Left ventricle myocardium superior (tissue), 1 donor: ENCODE results near the gene ODAD4. TPM values are rescaled to one million over a fixed set of nuclear protein-coding genes. Genes with fewer than 3 reads are reported as not detected.
A peak's percentile ranks its signal among the peaks of the same experiment; 100 is the strongest.
"Not testable (repeated sequence)": the region's sequence is repeated elsewhere in the genome, so short reads cannot be mapped to it uniquely, and the experiment has no call there.

Source experiments
- ATAC-seq: fragments of 200-7000 bp; cut with Tn5 transposase; one replicate; pipeline ENCODE4 v1.9.1; 2020; ENCODE audit warnings: mild to moderate bottlenecking, moderate library complexity
- DNase-seq: peaks from one replicate; pipeline ENCODE4 v3.0.0-alpha.2; 2020
- intact Hi-C: fragments of 100-400 bp; cut with micrococcal nuclease; formaldehyde crosslinking; loops from one replicate; pipeline ENCODE4 v1.11.0; 2022
- total RNA-seq: library from RNA; stranded (reverse); fragmentation: NEBNext Ultra II Directional; extraction: Animal tissue kit (Norgen Biotek cat#: 25700); gene quantifications from one replicate; pipeline ENCODE4 v1.2.1, GENCODE V29; 2021
- donor health status: DM: no; HTN: yes; CAD: no; lungs with severe emphysema.

Gene ODAD4
- total RNA-seq, 1 donor from 2014 or later: 0.52 TPM

DNA sequence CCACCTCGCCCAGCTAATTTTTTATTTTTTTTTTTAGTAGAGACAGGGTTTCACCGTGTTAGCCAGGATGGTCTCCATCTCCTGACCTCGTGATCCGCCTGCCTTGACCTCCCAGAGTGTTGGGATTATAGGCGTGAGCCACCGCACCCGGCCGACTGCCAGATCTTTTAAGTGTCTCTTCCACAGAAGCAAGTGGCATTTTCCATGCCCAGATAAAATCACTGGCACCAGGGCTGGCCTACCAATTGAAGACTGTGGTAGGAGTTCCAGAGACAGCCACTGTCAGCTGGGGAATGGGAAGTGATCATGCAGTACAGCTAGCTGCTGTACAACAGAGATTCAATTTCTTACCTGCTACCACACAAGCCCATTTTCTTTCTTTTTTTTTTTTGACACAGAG, 54.0 kb downstream of the ODAD4 start:
- intact Hi-C loops: no loop called here
- peak; percentile 54 for ATAC-seq
- no peak for DNase-seq

DNA sequence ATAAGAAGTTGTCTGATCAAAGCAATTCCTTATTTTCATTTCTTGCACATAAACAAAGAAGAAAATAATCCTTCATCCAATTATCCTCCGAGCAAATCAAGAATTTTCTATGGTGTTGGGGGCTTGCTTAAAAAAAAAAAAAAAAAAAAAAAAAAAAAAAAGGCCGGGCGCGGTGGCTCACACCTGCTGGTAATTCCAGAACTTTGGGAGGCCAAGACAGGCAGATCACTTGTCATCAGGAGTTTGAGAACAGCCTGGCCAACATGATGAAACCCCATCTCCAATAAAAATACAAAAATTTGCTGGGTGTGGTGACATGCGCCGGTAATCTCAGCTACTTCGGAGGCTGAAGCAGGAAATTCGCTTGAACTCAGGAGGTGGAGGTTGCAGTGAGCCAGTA, 55.5 kb downstream of the ODAD4 start:
- ATAC-seq: no peak
- no peak for DNase-seq
- intact Hi-C loops: no loop called here

DNA sequence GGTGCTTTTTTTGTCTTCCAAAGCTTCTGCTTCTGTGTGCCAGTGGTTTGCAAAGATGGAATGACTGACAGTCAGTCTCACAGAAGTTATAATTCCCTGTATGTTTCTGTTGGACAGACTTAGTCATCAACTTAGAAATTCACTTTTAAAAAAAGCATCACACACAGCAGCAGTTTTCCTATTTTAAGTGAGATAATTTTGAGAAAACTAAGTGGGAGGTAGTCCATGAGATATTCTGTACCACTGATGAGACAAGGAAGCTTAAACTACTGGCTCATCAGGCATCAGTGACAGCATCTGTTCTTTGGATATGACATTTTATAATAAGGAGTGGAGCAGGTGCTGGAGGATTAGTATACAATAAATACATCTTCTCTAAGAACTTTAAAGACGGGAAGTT, 56.2 kb downstream of the ODAD4 start:
- ATAC-seq (no peak), DNase-seq (no peak)
- intact Hi-C loops: no loop called here

DNA sequence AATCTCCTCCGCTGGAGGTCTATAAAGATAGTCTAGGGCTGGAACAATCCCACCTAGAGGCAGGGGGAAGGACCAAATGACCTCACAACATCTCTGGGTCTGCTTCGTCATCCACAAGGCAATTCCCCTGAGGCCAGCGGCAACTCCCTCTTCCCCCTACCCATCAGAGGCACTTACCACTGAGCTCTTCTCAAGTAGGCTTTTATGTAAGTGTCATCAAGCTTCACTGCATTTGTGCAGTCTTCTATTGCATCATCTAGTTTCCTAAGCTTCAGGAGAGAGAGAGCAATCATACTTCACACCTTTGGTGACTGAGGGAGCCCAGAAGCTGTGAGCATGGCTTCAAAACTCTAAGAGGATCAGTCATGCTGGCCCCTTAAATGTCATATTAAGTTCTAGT, 57.2 kb downstream of the ODAD4 start:
- ATAC-seq: no peak
- intact Hi-C loops: no loop called here
- no peak for DNase-seq

DNA sequence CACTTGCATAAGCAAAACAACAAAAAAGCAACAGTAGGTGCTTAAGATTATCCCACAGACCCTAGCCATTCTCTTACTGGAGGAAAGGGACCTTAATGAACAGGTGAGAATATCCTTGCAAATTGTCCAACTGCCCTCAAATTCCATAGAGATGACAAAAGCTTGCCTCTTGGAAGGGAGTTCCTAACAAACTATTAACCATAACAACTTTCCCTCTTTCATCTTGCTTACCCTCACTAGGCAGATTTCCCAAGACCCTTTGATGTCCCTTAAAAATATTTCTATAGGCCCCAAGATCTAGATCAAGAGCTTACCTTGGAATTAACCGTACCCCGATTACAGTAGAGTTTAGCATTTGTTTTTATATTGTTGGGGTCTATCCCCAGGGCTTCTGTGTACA, 58.0 kb downstream of the ODAD4 start:
- no peak for ATAC-seq
- intact Hi-C loops: no loop called here

DNA sequence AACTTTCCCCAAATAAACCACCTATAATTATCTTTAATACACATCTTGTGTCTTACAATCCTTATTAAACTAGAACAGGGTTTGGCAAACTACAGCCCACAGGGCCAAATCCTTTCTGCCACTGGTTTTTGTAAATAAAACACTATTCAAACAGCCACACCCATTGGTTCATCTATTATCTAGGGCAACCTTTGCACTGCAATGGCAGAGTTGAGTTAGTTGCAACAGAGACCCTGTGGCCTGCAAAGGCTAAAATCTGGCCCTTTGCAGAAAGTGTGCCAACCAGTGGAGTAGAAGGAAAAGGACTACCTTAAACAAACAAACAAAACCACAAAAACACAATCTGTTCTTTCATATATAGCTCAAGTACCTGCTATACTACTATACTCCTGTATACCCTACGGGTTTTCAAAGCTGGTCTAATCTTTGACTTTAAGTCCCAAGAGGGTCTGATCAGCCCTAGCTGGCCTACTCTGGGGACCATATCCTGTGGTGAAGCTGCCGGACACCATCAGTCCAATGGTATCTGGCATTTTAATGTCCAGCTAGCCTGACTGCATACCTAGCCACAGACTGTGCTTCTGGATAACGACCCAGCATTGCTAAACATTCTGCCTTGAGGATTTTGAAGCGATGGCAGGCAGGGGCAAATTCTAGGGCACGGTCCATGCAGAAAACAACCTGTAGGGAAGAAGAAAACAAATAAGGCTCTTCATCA, 59.4 kb downstream of the ODAD4 start:
- DNase-seq: no peak
- ATAC-seq: no peak
- intact Hi-C loops: no loop called here

More for the DNA sequence above, 58.0 kb downstream of the ODAD4 start:
- no peak for DNase-seq

DNA sequence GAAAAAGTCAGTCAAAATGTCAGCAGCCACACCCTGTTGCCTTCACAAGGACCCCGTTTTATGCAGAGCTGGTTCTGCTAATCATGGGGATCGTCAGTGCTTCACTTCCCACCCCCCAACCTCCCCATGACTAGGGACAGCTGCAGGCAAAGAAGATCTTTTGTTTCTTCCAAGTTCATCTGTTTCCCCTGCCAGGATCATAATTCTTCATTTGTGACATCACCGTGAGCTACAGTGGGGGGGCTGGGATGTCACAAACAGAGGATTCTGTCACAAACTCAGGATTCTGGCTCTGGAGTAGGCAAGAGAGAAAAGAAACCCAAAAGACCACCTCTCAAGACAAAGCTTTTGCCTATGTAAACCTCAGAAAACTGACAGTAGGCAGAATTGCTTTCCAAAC, 62.2 kb downstream of the ODAD4 start:
- ATAC-seq: peak; percentile 12
- intact Hi-C loops: no loop called here

DNA sequence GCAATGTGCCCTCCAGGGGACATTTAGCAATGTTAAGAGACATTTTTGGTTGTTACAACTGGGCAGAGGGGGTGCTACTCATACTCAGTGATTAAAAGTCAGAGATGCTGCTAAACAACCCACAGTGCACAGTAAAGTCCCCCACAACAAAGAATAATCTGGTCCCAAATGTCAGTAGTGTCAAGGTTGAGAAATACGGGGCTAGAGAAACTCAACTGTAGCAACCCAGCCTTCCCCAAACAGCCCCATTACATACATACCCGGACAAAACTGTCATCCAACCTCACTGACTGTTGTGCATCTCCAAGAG, 66.4 kb downstream of the ODAD4 start:
- no peak for ATAC-seq
- intact Hi-C loops: no loop called here

More for the DNA sequence above, 62.2 kb downstream of the ODAD4 start:
- DNase-seq: no peak

DNA sequence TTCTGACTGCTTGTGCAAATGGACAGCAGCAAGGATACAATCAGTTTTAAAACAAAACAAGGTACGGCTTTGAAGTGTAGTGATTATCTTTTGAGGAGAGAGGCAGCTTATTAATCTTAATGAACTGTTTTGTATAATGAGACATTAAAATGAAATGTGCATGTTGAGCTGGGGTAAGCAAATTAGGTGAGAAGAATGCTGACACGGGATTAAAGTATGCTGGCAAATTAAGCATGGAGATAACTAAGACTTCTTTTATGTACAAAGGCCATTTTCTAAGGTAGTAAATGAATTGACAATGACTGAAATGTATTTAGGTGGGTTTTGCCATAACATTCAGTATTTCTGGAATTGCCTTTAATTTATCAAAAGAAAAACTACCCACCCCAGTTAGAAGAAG, 68.1 kb downstream of the ODAD4 start:
- intact Hi-C loops: no loop called here
- ATAC-seq: no peak
- DNase-seq: no peak

More for the DNA sequence above, 66.4 kb downstream of the ODAD4 start:
- DNase-seq: no peak

DNA sequence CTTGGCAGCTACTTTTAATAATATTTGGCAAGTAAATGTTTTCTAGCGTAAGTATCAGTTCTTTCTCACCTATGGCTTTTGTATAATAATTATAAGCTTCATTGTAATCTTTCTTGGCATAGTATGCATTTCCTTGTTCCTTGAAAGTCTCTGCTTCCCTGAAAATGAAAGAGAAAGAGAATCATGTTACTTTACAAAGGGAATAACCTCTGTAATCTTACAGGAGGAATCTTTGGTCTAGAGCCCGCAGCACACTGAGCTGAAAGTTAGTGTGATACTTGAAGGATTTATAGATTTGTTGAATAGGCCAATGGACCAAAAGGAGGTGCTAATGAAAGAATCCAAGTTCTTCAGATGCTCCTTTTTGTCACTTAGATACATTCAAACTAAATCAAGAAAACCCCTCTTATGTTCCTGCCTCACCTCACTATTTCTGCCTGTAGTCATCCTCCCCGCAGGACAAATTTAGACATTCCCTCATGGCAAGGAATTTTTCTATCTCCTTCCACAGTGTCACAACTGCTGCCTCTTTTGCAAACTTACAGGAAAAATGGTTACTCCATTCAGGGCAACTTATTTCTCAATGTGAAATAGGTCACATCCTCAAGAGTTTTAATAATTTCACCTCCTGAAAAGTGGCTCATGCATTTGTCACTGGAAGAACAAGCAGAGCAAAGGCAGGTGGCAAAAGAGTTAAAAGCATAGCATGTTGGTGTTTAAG, 70.2 kb downstream of the ODAD4 start:
- DNase-seq (no peak), ATAC-seq (peak; percentile 55)
- intact Hi-C loops: no loop called here

DNA sequence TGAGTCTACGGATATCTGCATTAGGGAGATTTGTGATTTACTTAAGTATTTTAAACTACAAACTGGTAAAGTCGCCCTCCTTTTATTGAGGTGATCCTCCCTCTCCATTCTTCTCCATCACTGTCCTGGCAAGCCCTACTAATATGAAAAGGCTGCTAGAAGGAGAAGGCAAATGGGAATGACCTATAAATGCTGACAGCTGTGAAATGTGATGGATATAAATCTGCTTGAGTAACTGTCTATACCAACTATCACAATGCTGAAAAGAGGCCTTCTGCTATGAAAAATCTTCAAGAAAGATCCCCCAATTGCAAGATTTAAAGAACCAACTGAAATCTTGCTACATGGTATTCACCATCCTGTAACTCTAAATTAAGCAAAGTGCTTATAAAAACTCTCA, 71.3 kb downstream of the ODAD4 start:
- no peak for DNase-seq
- ATAC-seq: no peak
- intact Hi-C loops: no loop called here

DNA sequence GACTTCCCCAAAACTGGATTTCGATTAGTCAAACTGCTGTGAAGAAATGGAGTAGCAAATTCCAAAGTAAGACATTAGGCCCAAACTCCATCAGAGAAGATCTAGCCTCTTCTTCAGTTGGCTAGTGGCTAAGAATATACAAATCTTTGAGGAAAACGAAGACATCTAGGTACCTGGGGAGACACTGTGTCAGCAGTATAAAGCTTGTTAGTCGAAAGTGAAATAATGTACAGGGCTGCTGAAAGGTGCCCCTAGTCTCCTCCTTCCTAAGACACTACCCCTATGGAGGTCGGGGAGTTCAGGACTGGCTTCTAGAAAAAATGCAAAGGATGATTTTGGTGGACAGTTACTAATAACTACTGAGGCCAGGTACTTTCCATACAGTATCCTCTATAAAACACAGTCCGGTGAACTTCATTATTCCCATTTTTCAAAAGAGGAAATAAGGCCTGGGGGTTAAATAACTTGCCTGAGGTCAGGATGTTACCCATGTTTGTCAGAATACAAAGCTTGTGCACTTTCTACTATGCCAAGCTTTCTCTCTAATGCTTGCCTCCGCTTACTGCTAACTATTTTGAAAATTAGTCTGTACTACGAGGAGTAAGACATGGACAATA, 71.9 kb downstream of the ODAD4 start:
- DNase-seq (no peak), ATAC-seq (no peak)
- intact Hi-C loops: no loop called here

DNA sequence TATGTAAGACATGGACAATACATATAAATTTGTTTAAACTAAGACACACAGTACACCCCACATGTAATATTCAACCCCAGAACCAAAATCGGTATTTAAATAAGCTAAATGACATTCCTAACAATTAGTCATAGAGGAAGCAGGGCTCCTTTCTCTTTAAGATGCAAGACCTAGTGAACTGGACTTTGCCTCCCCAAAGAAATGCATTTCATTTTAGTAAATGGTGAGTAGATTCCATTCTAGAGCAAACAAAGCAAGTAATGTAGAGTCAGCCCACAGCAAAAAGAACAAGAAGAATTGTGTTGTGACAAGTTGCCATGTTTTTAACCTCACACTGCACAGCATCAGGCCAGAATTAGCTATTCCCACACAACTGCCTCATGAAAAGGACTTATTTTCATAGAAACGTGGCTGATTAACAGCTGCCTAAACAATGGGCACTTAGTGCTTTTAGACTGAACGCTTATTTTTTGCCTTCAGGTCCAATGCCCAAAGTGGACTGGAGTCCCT, 72.4 kb downstream of the ODAD4 start:
- intact Hi-C loops: no loop called here
- DNase-seq: no peak
- no peak for ATAC-seq

DNA sequence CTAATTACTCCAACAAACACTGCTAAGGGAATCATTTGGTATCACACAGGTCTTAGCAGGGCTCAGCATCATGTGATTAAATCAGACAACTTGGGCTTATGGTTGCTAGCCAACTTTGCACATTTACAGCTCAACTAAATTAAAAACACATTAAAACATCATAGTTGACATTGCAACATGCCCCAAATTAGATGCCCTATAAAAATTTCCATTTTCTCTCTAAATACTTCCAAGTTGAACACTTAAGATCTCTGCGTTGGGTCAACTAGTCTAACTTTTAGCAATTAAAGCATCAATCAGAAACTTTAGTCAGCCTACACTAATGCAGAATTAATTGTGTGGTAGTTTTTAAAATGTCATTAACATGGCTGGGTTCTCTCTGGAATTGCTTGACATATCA, 74.7 kb downstream of the ODAD4 start:
- intact Hi-C loops: no loop called here
- no peak for DNase-seq
- ATAC-seq: no peak

DNA sequence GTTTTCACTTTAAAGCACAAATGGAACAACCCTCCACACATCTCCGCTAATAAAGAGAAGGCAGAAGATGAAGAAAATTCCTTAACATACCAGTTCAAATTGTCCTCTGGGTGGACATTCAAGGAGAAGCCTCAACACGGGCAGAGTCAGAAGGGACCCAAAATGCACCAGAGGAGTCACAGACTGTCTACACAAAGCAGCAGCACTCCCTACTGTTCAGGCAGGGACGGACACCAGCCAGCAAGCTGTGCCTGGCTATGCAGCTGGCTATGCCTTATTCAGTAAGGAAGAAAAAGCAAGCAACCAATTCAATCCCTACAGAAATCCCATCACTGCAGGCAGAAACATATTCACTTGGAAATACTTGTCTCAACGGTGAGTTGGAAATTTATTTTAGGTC, 78.8 kb downstream of the ODAD4 start:
- intact Hi-C loops: no loop called here
- ATAC-seq: no peak
- DNase-seq: no peak

DNA sequence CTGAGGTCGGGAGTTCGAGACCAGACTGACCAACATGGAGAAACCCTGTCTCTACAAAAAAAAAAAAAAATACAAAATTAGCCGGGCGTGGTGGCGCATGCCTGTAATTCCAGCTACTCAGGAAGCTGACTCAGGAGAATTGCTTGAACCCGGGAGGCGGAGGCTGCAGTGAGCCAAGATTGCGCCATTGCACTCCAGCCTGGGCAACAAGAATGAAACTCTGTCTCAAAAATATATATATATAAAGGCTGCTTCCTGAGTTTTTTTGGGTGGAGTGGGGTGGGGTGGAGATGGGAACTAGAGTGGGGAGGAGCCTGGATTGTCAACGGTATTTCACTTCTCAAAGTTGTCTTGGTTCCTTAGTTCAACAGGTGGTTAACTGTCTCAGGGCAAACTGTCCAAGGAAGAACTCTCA, 79.9 kb downstream of the ODAD4 start:
- DNase-seq, intact Hi-C loops: not testable (repeated sequence)
- ATAC-seq: peak; percentile 30

DNA sequence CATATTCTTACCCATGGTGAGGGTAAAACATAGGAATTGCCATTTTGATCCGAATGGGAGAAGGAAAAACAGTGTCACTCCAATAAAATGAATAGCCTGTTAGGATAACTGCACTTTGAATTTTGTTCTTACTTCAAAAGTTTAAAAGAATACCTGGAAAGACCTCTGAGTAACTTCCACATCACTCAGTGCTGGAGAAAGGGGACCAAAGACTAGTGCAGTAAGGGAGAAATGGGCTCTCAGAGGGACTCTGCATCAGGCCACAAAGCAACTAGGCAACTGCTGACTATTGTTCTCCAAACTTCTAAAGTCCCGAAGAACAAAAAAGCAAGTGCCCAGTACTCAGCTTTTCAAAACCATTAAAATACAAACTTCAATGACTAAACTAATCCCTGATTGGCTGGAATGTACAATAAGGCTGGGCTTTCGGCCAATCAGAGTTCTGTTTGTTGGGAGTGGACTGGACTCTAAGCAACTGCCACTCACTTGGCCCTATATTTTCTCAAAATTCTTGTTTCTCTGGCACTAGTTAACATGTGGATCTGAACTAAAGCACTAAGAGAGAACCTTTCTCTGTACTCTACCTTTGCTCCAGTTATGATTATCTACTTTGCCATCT, 80.6 kb downstream of the ODAD4 start:
- DNase-seq (no peak), ATAC-seq (no peak)
- intact Hi-C loops: no loop called here

DNA sequence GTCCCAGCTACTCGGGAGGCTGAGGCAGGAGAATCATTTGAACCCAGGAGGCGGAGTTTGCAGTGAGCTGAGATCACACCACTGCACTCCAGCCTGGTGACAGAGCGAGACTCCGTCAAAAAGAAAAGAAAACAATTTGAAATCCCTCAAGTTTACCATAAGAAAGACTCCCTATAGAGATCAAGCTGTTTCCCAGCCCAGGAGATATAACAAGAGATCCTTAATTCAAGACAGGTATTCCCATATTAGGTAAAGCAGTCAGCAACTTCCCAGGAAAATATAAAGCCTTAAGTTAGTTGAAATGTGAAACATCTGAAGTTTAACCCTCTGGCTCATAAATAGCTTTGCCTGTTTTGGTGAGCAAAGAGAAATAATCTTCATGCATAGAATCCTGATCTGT, 81.9 kb downstream of the ODAD4 start:
- intact Hi-C loops, ATAC-seq, DNase-seq: not testable (repeated sequence)

DNA sequence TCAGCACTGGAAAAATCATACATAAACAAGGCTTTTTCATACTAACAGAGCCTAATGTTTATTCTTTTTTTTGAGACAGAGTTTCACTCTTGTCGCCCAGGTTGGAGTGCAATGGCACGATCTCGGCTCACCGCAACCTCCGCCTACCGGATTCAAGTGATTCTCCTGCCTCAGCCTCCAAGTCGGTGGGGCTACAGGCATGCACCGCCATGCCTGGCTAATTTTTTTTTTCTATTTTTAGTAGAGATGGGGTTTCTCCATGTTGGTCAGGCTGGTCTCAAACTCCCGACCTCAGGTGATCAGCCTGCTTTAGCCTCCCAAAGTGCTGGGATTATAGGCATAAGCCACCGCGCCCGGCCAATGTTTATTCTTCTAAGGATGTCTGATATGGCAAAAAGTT, 83.3 kb downstream of the ODAD4 start:
- intact Hi-C loops, DNase-seq, ATAC-seq: not testable (repeated sequence)
